ENCODE measurements around the gene SLC38A8.

DNA sequence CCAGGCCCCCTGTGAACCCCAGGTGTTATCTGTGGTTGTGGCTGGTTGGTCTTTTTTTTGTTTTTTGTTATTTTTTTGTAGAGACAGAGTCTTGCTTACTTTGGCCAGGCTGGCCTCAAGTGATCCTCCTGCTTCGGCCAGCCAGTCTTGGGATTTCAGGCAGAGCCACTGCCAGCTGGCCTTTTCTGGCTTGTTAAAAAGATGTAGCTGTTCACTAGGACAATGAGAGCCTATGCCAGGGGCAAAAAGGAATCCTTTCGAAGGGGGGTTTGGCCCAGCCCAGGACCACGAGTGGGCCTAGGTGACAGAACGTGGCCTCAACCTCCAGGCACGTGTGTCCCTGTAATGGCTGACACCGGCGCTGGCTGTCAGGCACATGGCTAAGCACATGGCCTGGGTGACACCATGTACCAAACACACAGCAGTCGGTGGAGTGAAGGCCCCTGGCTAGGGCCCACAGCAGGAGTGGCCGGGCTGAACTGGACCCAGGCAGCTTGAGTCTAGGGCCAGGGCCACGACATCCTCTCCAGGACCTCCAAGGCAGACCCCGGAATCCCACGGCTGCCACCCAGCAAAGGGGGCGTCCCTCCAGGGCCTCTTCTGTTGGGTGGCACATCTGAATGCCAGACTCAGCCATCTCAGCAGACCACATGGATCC is 6.9 kb upstream of the SLC38A8 start:
- TF ChIP-seq, protein P1, sequence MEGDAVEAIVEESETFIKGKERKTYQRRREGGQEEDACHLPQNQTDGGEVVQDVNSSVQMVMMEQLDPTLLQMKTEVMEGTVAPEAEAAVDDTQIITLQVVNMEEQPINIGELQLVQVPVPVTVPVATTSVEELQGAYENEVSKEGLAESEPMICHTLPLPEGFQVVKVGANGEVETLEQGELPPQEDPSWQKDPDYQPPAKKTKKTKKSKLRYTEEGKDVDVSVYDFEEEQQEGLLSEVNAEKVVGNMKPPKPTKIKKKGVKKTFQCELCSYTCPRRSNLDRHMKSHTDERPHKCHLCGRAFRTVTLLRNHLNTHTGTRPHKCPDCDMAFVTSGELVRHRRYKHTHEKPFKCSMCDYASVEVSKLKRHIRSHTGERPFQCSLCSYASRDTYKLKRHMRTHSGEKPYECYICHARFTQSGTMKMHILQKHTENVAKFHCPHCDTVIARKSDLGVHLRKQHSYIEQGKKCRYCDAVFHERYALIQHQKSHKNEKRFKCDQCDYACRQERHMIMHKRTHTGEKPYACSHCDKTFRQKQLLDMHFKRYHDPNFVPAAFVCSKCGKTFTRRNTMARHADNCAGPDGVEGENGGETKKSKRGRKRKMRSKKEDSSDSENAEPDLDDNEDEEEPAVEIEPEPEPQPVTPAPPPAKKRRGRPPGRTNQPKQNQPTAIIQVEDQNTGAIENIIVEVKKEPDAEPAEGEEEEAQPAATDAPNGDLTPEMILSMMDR (IDR thresholded peaks at IDR 0.05; ENCODE audit: low read depth, low read length, missing input control) = no peak
- TF ChIP-seq FOXA1 (IDR thresholded peaks at IDR 0.05) = no peak

All from liver (tissue), 2 donors.